Astrocyte (in vitro differentiated cells and primary cell): Measurements from ENCODE around the gene FUCA1. TPM values are rescaled to one million over a fixed set of nuclear protein-coding genes. Genes with fewer than 3 reads are reported as not detected.
"Not testable (repeated sequence)": the region's sequence is repeated elsewhere in the genome, so short reads cannot be mapped to it uniquely, and the experiment has no call there.

Source experiments
- DNase-seq: peaks from one replicate; pipeline ENCODE4 v3.0.0-alpha.2; 2010; ENCODE audit warnings: low read depth
- FAIRE-seq: peaks from 2 replicates; lab custom pipeline; 2011; peaks lifted over from hg19 to GRCh38; lab: Jason Lieb, UNC
- H2AFZ ChIP-seq: 2 replicates; pipeline ENCODE4 v1.6.0; 2012; ENCODE audit warnings: low read depth, low read length, inconsistent platforms
- H3K27ac ChIP-seq: 2 replicates; pipeline ENCODE4 v1.5.1; 2011; ENCODE audit warnings: low read depth, low read length, inconsistent platforms
- H3K27me3 ChIP-seq: 2 replicates; pipeline ENCODE4 v1.6.0; 2011; ENCODE audit warnings: low read length, inconsistent platforms; ENCODE audit not compliant: insufficient read depth
- H3K36me3 ChIP-seq: 2 replicates; pipeline ENCODE4 v1.5.1; 2011; ENCODE audit warnings: low read length, inconsistent platforms; ENCODE audit not compliant: insufficient read depth
- H3K4me1 ChIP-seq: 2 replicates; pipeline ENCODE4 v1.5.1; 2011; ENCODE audit warnings: low read length, inconsistent platforms; ENCODE audit not compliant: insufficient read depth
- H3K4me2 ChIP-seq: 2 replicates; pipeline ENCODE4 v1.6.0; 2012; ENCODE audit warnings: low read length, inconsistent platforms
- H3K4me3 ChIP-seq: 2 replicates; pipeline ENCODE4 v1.5.1; 2011; ENCODE audit warnings: low read depth, mild to moderate bottlenecking, low read length, inconsistent platforms; ENCODE audit not compliant: insufficient read depth
- H3K79me2 ChIP-seq: 2 replicates; pipeline ENCODE4 v1.6.0; 2012; ENCODE audit warnings: mild to moderate bottlenecking, low read length, inconsistent platforms; ENCODE audit not compliant: insufficient read depth
- H3K9ac ChIP-seq: 2 replicates; pipeline ENCODE4 v1.6.0; 2012; ENCODE audit warnings: mild to moderate bottlenecking, low read length, inconsistent platforms
- H3K9me3 ChIP-seq: 2 replicates; pipeline ENCODE4 v1.5.1; 2012; ENCODE audit warnings: low read depth, mild to moderate bottlenecking, low read length, inconsistent platforms; ENCODE audit not compliant: insufficient read depth
- H4K20me1 ChIP-seq: 2 replicates; pipeline ENCODE4 v1.6.0; 2012; ENCODE audit warnings: low read length, inconsistent platforms; ENCODE audit not compliant: insufficient read depth
- H3K27ac Mint-ChIP-seq: one replicate; pipeline ENCODE4 v1.8.0; 2021; ENCODE audit warnings: mild to moderate bottlenecking, mixed read lengths; ENCODE audit not compliant: unreplicated experiment
- H3K27me3 Mint-ChIP-seq: one replicate; pipeline ENCODE4 v1.8.0; 2021; ENCODE audit warnings: low read depth, mixed read lengths; ENCODE audit not compliant: unreplicated experiment
- H3K36me3 Mint-ChIP-seq: one replicate; pipeline ENCODE4 v1.8.0; 2021; ENCODE audit warnings: low read depth, mixed read lengths; ENCODE audit not compliant: unreplicated experiment
- H3K4me1 Mint-ChIP-seq: one replicate; pipeline ENCODE4 v1.8.0; 2021; ENCODE audit warnings: low read depth, mixed read lengths; ENCODE audit not compliant: unreplicated experiment
- H3K4me3 Mint-ChIP-seq: one replicate; pipeline ENCODE4 v1.8.0; 2021; ENCODE audit warnings: mild to moderate bottlenecking, moderate library complexity, mixed read lengths; ENCODE audit not compliant: unreplicated experiment
- H3K9me3 Mint-ChIP-seq: one replicate; pipeline ENCODE4 v1.8.0; 2021; ENCODE audit warnings: mild to moderate bottlenecking, mixed read lengths; ENCODE audit not compliant: unreplicated experiment
- EZH2 ChIP-seq: IDR thresholded peaks from 2 replicates; pipeline ENCODE4 v1.6.1; 2012; ENCODE audit warnings: mild to moderate bottlenecking, low read length, inconsistent platforms; ENCODE audit not compliant: insufficient read depth
- total RNA-seq: library from RNA; stranded (reverse); gene quantifications from 2 replicates; pipeline ENCODE4 v1.2.1, GENCODE V29; 2021
- TF ChIP-seq, protein P1 (sequence below): IDR thresholded peaks from 2 replicates; pipeline ENCODE4 v1.5.1; 2011; ENCODE audit warnings: low read depth, mild to moderate bottlenecking, inconsistent platforms, low read length, moderate library complexity; ENCODE audit not compliant: insufficient read depth

Gene FUCA1
- total RNA-seq, 1 donor from 2014 or later = 10.4 TPM

DNA sequence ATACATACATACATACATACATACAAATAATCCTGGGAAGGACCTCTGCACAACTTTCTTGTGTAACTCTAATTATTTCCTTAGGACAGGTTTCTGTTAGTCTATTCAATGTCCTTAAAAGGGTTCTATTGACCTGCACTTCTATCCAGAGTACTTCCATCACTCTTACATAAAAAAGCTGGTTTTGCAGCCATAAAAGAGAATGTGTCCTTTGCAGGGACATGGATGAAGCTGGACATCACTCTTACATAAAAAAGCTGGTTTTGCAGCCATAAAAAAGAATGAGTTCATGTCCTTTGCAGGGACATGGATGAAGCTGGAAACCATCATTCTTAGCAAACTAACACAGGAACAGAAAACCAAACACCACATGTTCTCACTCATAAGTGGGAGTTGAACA is 16.7 kb downstream of the FUCA1 start:
- H3K4me3 Mint-ChIP-seq, H3K27me3 Mint-ChIP-seq, H3K4me2 ChIP-seq, H2AFZ ChIP-seq, H3K27ac ChIP-seq, H3K4me3 ChIP-seq, DNase-seq, H4K20me1 ChIP-seq, FAIRE-seq, H3K9me3 ChIP-seq, H3K27me3 ChIP-seq, H3K36me3 Mint-ChIP-seq, H3K79me2 ChIP-seq, H3K4me1 Mint-ChIP-seq, H3K9ac ChIP-seq, H3K9me3 Mint-ChIP-seq, H3K4me1 ChIP-seq, H3K27ac Mint-ChIP-seq, H3K36me3 ChIP-seq: not testable (repeated sequence)

DNA sequence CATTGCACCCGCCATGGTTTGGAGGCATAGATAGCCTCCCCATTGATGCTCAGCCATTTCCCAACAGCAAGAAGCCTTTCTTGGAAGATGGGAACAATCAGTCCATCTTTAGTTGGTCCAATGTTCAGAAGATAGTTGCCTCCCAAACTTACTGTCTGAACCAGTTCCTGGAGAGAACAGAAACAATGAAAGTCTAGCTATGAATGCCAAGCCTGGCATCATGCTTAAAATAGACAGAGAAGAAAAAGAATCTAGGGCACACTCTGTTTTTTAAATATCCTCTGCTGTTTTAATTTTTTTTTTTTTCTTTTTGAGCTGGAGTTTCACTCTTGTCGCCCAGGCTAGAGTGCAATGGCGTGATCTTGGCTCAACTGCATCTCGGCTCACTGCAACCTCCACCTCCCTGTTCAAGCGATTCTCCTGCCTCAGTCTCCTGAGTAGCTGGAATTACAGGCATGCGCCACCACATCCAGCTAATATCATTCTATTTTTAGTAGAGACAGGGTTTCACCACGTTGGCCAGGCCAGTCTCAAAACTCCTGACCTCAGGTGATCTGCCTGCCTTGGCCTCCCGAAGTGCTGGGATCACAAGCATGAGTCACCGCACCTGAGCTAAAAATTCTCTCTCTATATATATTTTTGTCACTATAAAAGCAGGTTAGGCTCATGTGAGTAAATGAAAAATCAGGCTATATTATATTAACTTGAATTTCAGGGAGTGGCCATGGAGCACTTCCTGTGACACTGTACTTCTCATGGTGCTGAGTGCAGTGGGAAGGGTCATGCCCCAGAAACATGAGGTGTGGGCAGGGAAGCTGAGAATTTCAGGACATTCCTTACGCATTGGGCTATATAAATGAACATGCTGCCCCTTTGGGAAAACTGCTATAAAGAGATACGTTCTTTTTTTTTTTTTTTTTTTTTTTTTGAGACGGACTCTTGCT is 19.1 kb downstream of the FUCA1 start:
- Histone ChIP-seq H3K36me3 (no peaks in the 10 kb centered on the region), H3K27me3 (no peaks in the 10 kb centered on the region), H3K4me1 (no peaks in the 10 kb centered on the region), H3K9me3 (no peaks in the 10 kb centered on the region), H3K4me2 (no peak overlapping the region), H3K4me3 (no peak overlapping the region), H3K79me2 (no peaks in the 10 kb centered on the region), H2AFZ (no peak overlapping the region), H3K27ac (no peak overlapping the region), H4K20me1 (no peaks in the 10 kb centered on the region), H3K9ac (no peak overlapping the region)
- FAIRE-seq = no peak
- Mint-ChIP-seq H3K36me3 (peaks cover 13% of the 10 kb centered on the region), H3K27ac (no peak overlapping the region), H3K9me3 (peaks cover 5% of the 10 kb centered on the region), H3K27me3 (no peaks in the 10 kb centered on the region), H3K4me1 (no peaks in the 10 kb centered on the region), H3K4me3 (no peak overlapping the region)
- DNase-seq = no peak
- TF ChIP-seq EZH2 = no peak
- TF ChIP-seq, protein P1, sequence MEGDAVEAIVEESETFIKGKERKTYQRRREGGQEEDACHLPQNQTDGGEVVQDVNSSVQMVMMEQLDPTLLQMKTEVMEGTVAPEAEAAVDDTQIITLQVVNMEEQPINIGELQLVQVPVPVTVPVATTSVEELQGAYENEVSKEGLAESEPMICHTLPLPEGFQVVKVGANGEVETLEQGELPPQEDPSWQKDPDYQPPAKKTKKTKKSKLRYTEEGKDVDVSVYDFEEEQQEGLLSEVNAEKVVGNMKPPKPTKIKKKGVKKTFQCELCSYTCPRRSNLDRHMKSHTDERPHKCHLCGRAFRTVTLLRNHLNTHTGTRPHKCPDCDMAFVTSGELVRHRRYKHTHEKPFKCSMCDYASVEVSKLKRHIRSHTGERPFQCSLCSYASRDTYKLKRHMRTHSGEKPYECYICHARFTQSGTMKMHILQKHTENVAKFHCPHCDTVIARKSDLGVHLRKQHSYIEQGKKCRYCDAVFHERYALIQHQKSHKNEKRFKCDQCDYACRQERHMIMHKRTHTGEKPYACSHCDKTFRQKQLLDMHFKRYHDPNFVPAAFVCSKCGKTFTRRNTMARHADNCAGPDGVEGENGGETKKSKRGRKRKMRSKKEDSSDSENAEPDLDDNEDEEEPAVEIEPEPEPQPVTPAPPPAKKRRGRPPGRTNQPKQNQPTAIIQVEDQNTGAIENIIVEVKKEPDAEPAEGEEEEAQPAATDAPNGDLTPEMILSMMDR = no peak

DNA sequence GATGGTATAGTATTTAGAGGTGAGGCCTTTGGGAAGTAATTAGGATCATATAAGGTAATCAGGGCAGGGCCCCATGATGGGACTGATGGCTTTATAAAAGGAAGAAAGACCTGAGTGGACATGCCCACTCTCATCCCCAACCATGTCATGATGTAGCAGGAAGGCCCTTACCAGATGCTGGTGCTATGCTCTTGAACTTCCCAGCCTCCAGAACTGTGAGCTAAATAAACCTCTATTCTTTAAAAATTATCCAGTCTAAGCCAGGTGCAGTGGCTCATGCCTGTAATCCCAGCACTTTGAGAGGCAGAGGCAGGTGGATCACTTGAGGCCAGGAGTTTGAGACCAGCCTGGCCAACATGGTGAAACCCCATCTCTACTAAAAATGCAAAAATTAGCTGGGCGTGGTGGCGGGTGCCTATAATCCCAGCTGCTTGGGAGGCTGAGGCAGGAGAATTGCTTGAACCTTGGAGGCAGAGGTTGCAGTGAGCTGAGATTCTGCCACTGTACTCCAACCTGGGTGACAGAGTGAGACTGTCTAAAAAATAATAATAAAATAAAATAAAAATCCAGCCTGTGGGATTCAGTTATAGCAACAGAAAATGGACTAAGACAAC is 20.5 kb downstream of the FUCA1 start:
- not testable (repeated sequence) for FAIRE-seq, H4K20me1 ChIP-seq, H3K9ac ChIP-seq, H3K36me3 ChIP-seq, H3K27me3 Mint-ChIP-seq, H3K27ac Mint-ChIP-seq, H3K4me3 Mint-ChIP-seq, H3K27ac ChIP-seq, H3K4me1 ChIP-seq, H3K27me3 ChIP-seq, H2AFZ ChIP-seq, H3K4me2 ChIP-seq, H3K4me1 Mint-ChIP-seq, DNase-seq, H3K9me3 ChIP-seq, H3K79me2 ChIP-seq, H3K4me3 ChIP-seq, H3K9me3 Mint-ChIP-seq
- peaks cover 13% of the 10 kb centered on the region for H3K36me3 Mint-ChIP-seq
